Aorta (tissue), 5 donors: ENCODE results near the gene TPST1. TPM values are rescaled to one million over a fixed set of nuclear protein-coding genes. Genes with fewer than 3 reads are reported as not detected.
A peak's percentile ranks its signal among the peaks of the same experiment; 100 is the strongest.

ENCODE experiments used
- ATAC-seq: fragments of 200-7000 bp; cut with Tn5 transposase; one replicate; pipeline ENCODE4 v1.9.1; 2022; ENCODE audit warnings: moderate library complexity; ENCODE audit not compliant: low FRiP score
- DNase-seq, 2 donors: peaks; one replicate each; pipeline ENCODE4 v3.0.0-alpha.2; 2020
- H3K27ac ChIP-seq, 2 donors: one replicate each; pipeline ENCODE4 v1.5.1; 2013; ENCODE audit warnings: low read length in 2 of 2, mild to moderate bottlenecking in 2 of 2, moderate library complexity in 2 of 2, control low read depth in 1 of 2, inconsistent platforms in 1 of 2, low read depth in 1 of 2
- H3K27me3 ChIP-seq, 2 donors: one replicate each; pipeline ENCODE4 v1.6.1; 2013; ENCODE audit warnings: control low read depth in 1 of 2, low read length in 1 of 2, mild to moderate bottlenecking in 1 of 2, moderate library complexity in 1 of 2; ENCODE audit not compliant: insufficient read depth in 2 of 2, control insufficient read depth in 1 of 2
- H3K36me3 ChIP-seq, 2 donors: one replicate each; pipeline ENCODE4 v1.6.1; 2013; ENCODE audit warnings: control low read depth in 1 of 2, low read length in 1 of 2, mild to moderate bottlenecking in 1 of 2; ENCODE audit not compliant: insufficient read depth in 2 of 2, control insufficient read depth in 1 of 2
- H3K4me1 ChIP-seq, 2 donors: one replicate each; pipeline ENCODE4 v1.6.1; 2013; ENCODE audit warnings: low read length in 2 of 2, control low read depth in 1 of 2, mild to moderate bottlenecking in 1 of 2, moderate library complexity in 1 of 2; ENCODE audit not compliant: insufficient read depth in 2 of 2, control insufficient read depth in 1 of 2
- H3K4me3 ChIP-seq, 2 donors: one replicate each; pipeline ENCODE4 v1.5.1; 2013; ENCODE audit warnings: low read length in 2 of 2, control low read depth in 1 of 2, mild to moderate bottlenecking in 1 of 2
- H3K9me3 ChIP-seq: one replicate; pipeline ENCODE4 v1.6.1; 2013; ENCODE audit warnings: mild to moderate bottlenecking, low read length; ENCODE audit not compliant: control insufficient read depth
- WGBS, 2 donors: extraction: QIAGEN DNeasy Blood & Tissue Kit; methylation state at CpG; one replicate each; pipeline ENCODE4 v1.1.7; 2013; 5-methylcytosine and 5-hydroxymethylcytosine counted together
- intact Hi-C, 2 donors: fragments of 100-400 bp; cut with DNase I; formaldehyde crosslinking; loops; one replicate each; pipeline versions ENCODE4 v1.14.2 to v1.15.0; 2022
- polyA plus RNA-seq, 2 donors: library from polyadenylated mRNA; stranded (reverse); fragments of 200-250 nt; gene quantifications; one replicate each; pipeline ENCODE4 v1.2.3, GENCODE V29; 2013
- total RNA-seq, 2 donors: library from RNA; stranded (reverse); fragmentation: NEBNext Ultra II Directional; extraction: Animal tissue kit (Norgen Biotek cat#: 25700); gene quantifications; one replicate each; pipeline ENCODE4 v1.2.1, GENCODE V29; 2021
- donor health status: healthy with polysubstance abuse.
- donor health status: Bipolar disorder and iron deficiency.
- donor health status: DM: no; HTN: no; CAD: no.
- donor health status: DM: no; HTN: no; CAD: no.
- donor health status: DM: yes; HTN: yes; CAD: no.

Gene TPST1
- total and polyA plus RNA-seq, 4 donors, result 7.1 to 38.8 (median 16.2) TPM

DNA sequence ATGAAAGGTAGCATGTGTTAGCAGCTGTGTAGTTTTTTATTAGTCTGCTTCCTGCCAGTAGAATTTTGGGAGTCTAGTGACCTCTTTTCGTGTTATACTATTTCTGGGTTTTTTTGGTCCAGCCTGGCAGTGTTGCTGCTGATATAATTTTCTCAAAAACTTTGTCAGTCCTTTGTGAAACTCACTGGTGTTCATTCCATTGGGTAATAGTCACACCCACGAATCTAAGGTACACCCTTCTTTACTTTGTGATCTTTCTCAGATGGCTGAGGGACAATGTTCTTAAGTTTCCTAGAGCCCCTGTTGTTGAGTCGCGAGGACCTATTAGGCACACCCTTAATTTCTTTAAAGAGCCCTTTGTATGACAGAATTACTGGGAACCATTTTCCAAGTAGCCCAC, 52.3 kb downstream of the TPST1 start:
- H3K36me3 ChIP-seq, result no peaks in the 10 kb centered on the region
- WGBS, 2 donors, result 84 to 88% methylated on average over 4 of the region's 4 CpGs
- peaks cover 0 to 2% of the 10 kb centered on the region in 2 donors for H3K4me1 ChIP-seq
- DNase-seq (no peak), ATAC-seq (no peak)
- H3K27ac ChIP-seq, result no peak overlapping the region
- H3K4me3 ChIP-seq, result no peak overlapping the region
- no peaks in the 10 kb centered on the region for H3K9me3 ChIP-seq
- no peaks in the 10 kb centered on the region for H3K27me3 ChIP-seq
- intact Hi-C loops, result no loop called here

- 18 to 19% methylated on average over 5 of the region's 5 CpGs for WGBS, 2 donors
- Histone ChIP-seq H3K27me3 (no peaks in the 10 kb centered on the region), H3K4me1 (peaks cover 0 to 2% of the 10 kb centered on the region in 2 donors), H3K27ac (no peak overlapping the region), H3K4me3 (no peak overlapping the region), H3K9me3 (no peaks in the 10 kb centered on the region), H3K36me3 (no peaks in the 10 kb centered on the region)
- no peak for DNase-seq
- no peak for ATAC-seq
- intact Hi-C loops, result no loop called here
These were observed 53.3 kb downstream of the TPST1 start for GRCh38 chr7:66258409-66258808.

DNA sequence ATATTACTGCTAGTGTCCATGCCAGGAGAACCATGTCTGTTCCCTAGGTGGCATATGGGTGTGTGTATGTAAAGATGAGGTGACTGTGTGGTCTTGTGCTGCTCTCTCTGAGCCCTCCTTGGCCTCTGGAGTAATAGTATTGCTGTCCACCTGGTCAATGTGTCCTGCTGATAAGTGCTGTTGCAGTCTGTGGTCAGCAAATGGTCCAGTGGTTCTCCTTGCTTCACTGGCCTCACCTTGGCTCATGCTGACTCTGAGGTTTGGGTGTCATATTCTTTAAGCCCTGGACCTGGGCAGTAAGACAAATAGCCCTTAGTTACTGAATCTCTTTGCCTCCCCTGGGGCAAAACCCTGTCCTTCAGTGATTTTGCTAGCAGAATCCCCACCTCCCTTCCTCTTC, 56.8 kb downstream of the TPST1 start:
- Histone ChIP-seq H3K4me3 (no peak overlapping the region), H3K36me3 (no peaks in the 10 kb centered on the region), H3K4me1 (no peaks in the 10 kb centered on the region), H3K27ac (no peak overlapping the region), H3K9me3 (peaks cover 2% of the 10 kb centered on the region), H3K27me3 (no peaks in the 10 kb centered on the region)
- intact Hi-C loops, result no loop called here
- DNase-seq (no peak), ATAC-seq (no peak)

DNA sequence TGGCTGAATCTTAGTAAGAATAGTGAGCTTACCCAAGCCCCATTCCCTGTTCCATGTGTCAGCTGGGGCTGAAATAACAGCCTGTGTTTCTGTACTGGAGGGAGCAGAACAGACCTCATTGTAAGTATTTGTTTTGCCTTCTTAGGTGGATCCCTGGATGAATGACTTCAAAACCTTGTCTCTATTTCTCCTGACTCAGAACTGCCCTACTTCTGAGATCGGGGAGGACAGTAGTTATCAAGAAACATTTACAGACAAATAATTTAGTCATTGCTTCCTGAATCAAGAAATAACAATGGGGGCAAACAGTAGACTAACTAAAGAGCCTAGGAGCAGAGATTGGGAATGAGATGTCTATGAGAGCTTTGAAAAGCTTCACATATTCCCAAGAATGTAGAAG, 58.8 kb downstream of the TPST1 start:
- no peaks in the 10 kb centered on the region for H3K4me1 ChIP-seq
- no peaks in the 10 kb centered on the region for H3K27me3 ChIP-seq
- intact Hi-C loops, result no loop called here
- H3K27ac ChIP-seq, result no peak overlapping the region
- ATAC-seq, result no peak
- peaks cover 2% of the 10 kb centered on the region for H3K9me3 ChIP-seq
- 94 to 100% methylated on average over 1 of the region's 1 CpG for WGBS, 2 donors
- no peak for DNase-seq
- H3K36me3 ChIP-seq, result no peaks in the 10 kb centered on the region
- H3K4me3 ChIP-seq, result no peak overlapping the region

DNA sequence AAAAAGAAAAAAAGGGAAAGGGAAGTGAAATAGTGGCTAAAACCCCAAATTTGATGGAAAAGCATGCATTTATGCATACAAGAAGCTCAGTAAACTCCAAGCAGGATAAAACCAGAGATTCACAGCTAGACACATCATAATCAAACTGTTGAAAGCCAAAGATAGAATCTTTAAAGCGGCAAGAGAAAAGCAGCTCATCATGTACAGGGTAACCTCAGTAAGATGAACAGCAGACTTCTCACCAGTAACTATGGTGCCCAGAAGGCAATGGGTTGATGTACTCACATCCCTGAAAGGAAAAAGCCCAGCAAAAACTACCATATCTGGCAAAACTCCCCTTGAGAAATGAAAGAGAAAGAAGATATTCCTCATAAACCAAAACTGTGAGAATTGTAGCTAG, 60.4 kb downstream of the TPST1 start:
- H3K27me3 ChIP-seq, result no peaks in the 10 kb centered on the region
- DNase-seq (no peak), ATAC-seq (no peak)
- H3K36me3 ChIP-seq, result no peaks in the 10 kb centered on the region
- intact Hi-C loops, result no loop called here
- H3K4me3 ChIP-seq, result no peak overlapping the region
- H3K27ac ChIP-seq, result no peak overlapping the region
- no peaks in the 10 kb centered on the region for H3K4me1 ChIP-seq
- peaks cover 2% of the 10 kb centered on the region for H3K9me3 ChIP-seq
- 94 to 97% methylated on average over 1 of the region's 1 CpG for WGBS, 2 donors

DNA sequence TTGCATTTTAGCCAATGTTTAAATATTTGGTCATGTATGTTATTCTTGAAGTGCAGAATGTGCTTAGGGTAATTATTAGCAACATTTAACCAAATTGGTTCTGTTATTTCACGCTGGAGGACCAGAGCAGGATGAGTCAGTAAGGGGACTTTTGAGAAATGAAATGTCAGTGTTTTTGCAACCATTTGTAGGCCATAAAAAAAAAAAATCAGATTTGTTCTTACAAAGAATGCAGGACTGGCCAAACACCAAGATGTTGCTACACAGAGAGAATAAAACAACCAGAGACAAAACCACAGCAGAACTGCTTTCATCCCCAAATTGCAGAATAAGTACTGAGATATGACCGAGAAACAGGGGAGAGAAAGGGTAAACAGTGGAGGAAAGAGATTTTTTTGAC, 62.1 kb downstream of the TPST1 start:
- peak; percentile 80 for ATAC-seq
- Histone ChIP-seq H3K9me3 (peaks cover 2% of the 10 kb centered on the region), H3K36me3 (no peaks in the 10 kb centered on the region), H3K27ac (no peak overlapping the region), H3K27me3 (no peaks in the 10 kb centered on the region), H3K4me3 (no peak overlapping the region), H3K4me1 (no peaks in the 10 kb centered on the region)
- WGBS, 2 donors, result 13 to 16% methylated on average over 2 of the region's 2 CpGs
- no peak for DNase-seq
- intact Hi-C loops, result no loop called here

GRCh38 chr7:66269978-66270377, 64.8 kb downstream of the TPST1 start:
- Histone ChIP-seq H3K36me3 (no peaks in the 10 kb centered on the region), H3K4me1 (no peaks in the 10 kb centered on the region), H3K27ac (no peak overlapping the region), H3K27me3 (no peaks in the 10 kb centered on the region), H3K9me3 (peaks cover 2% of the 10 kb centered on the region), H3K4me3 (no peak overlapping the region)
- DNase-seq (no peak), ATAC-seq (no peak)
- intact Hi-C loops, result no loop called here
- 97 to 100% methylated on average over 1 of the region's 1 CpG for WGBS, 2 donors

- WGBS, 2 donors, result 97 to 98% methylated on average over 3 of the region's 3 CpGs
- no peak overlapping the region for H3K27ac ChIP-seq
- H3K4me3 ChIP-seq, result no peak overlapping the region
- no peaks in the 10 kb centered on the region for H3K27me3 ChIP-seq
- intact Hi-C loops, result loop anchor here in 1 of 2 donors (2.0 kb wide), 1 partner anchor 34 kb away; no protein-coding TSS in a partner anchor
- DNase-seq (no peak), ATAC-seq (no peak)
- no peaks in the 10 kb centered on the region for H3K36me3 ChIP-seq
- H3K4me1 ChIP-seq, result no peaks in the 10 kb centered on the region
- no peaks in the 10 kb centered on the region for H3K9me3 ChIP-seq
These were observed 67.2 kb downstream of the TPST1 start for GRCh38 chr7:66272321-66272720.

GRCh38 chr7:66276363-66276762, 71.2 kb downstream of the TPST1 start:
- WGBS, 2 donors, result 94 to 98% methylated on average over 3 of the region's 3 CpGs
- no peak for ATAC-seq
- Histone ChIP-seq H3K4me3 (no peak overlapping the region), H3K36me3 (no peaks in the 10 kb centered on the region), H3K27me3 (no peaks in the 10 kb centered on the region), H3K4me1 (no peaks in the 10 kb centered on the region), H3K9me3 (no peaks in the 10 kb centered on the region), H3K27ac (no peak overlapping the region)
- intact Hi-C loops, result no loop called here
- no peak for DNase-seq
